Type B pancreatic cell (in vitro differentiated cells): ENCODE data around the gene DDAH1. TPM values are rescaled to one million over a fixed set of nuclear protein-coding genes. Genes with fewer than 3 reads are reported as not detected.
"Not testable (repeated sequence)": the region's sequence is repeated elsewhere in the genome, so short reads cannot be mapped to it uniquely, and the experiment has no call there.

Experiments used
- DNase-seq: peaks from one replicate; pipeline ENCODE4 v3.0.0; 2021; ENCODE audit warnings: mixed read lengths; ENCODE audit not compliant: unreplicated experiment; ENCODE audit errors: extremely low spot score
- H3K27ac Mint-ChIP-seq: 2 replicates; pipeline ENCODE4 v1.8.0; 2021; ENCODE audit warnings: mild to moderate bottlenecking, mixed read lengths
- H3K27me3 Mint-ChIP-seq: 2 replicates; pipeline ENCODE4 v1.8.0; 2021; ENCODE audit warnings: mixed read lengths
- H3K36me3 Mint-ChIP-seq: 2 replicates; pipeline ENCODE4 v1.8.0; 2021; ENCODE audit warnings: mixed read lengths
- H3K4me1 Mint-ChIP-seq: one replicate; pipeline ENCODE4 v1.8.0; 2021; ENCODE audit warnings: mixed read lengths; ENCODE audit not compliant: unreplicated experiment
- H3K4me3 Mint-ChIP-seq: 2 replicates; pipeline ENCODE4 v1.8.0; 2021; ENCODE audit warnings: mild to moderate bottlenecking, mixed read lengths
- H3K9me3 Mint-ChIP-seq: 2 replicates; pipeline ENCODE4 v1.8.0; 2021; ENCODE audit warnings: mixed read lengths
- CTCF ChIP-seq: fragments of 200-600 bp; sonication (generic); conservative IDR thresholded peaks from 2 replicates; pipeline ENCODE4 v1.5.0; 2021; ENCODE audit warnings: antibody characterized with exemption, mild to moderate bottlenecking
- long read RNA-seq: library from polyadenylated mRNA; unstranded; transcript quantifications from one replicate; pipeline ENCODE4 v2.0.0, GENCODE V29; 2020
- total RNA-seq: library from RNA; stranded (reverse); gene quantifications from 2 replicates; pipeline ENCODE4 v1.2.1, GENCODE V29; 2021; ENCODE audit warnings: low replicate concordance

Gene DDAH1
- 27.7 and 28.6 TPM in 2 replicates for total RNA-seq
- long read RNA-seq, partial matches to known transcripts, result 0 of 13 reads
- long read RNA-seq, other reads (novel, unspliced or antisense), result 12 of 13 reads

- Mint-ChIP-seq H3K27me3 (peaks cover 25% of the 10 kb centered on the region), H3K4me1 (peaks cover 15% of the 10 kb centered on the region), H3K9me3 (no peaks in the 10 kb centered on the region), H3K4me3 (peak within 1 kb of the TSS; percentile 81), H3K36me3 (no peaks in the 10 kb centered on the region), H3K27ac (peak within 1 kb of the TSS; percentile 71)
- DNase-seq, result peak; percentile 79
- TF ChIP-seq CTCF, result no peak
Measured at GRCh38 chr1:85465099-85465785, at the start of gene DDAH1. DDAH1 (minus strand) TSS chr1:85465159; CDS start chr1:85465045, 114 bp downstream.

- H3K4me1 Mint-ChIP-seq, H3K27me3 Mint-ChIP-seq, H3K36me3 Mint-ChIP-seq, H3K4me3 Mint-ChIP-seq, H3K27ac Mint-ChIP-seq, H3K9me3 Mint-ChIP-seq, DNase-seq: not testable (repeated sequence)
Measured at GRCh38 chr1:85513998-85514397, 49.0 kb upstream of the DDAH1 start.

GRCh38 chr1:85504417-85504816, 39.5 kb upstream of the DDAH1 start:
- DNase-seq, result no peak
- Mint-ChIP-seq H3K4me3 (no peak overlapping the region), H3K4me1 (peaks cover 9% of the 10 kb centered on the region)

GRCh38 chr1:85502625-85503083, 37.7 kb upstream of the DDAH1 start:
- H3K27me3 Mint-ChIP-seq, result peaks cover 4% of the 10 kb centered on the region
- peak; percentile 76 for TF ChIP-seq CTCF
- no peak for DNase-seq
- H3K36me3 Mint-ChIP-seq, result peaks cover 4% of the 10 kb centered on the region
- no peak overlapping the region for H3K27ac Mint-ChIP-seq
- H3K4me1 Mint-ChIP-seq, result peaks cover 9% of the 10 kb centered on the region
- no peak overlapping the region for H3K4me3 Mint-ChIP-seq
- peaks cover 10% of the 10 kb centered on the region for H3K9me3 Mint-ChIP-seq

More at GRCh38 chr1:85504417-85504816, 39.5 kb upstream of the DDAH1 start:
- TF ChIP-seq CTCF, result no peak
- Mint-ChIP-seq H3K27ac (no peak overlapping the region), H3K36me3 (peaks cover 4% of the 10 kb centered on the region), H3K27me3 (peaks cover 4% of the 10 kb centered on the region), H3K9me3 (peaks cover 10% of the 10 kb centered on the region)

GRCh38 chr1:85502171-85502570, 37.2 kb upstream of the DDAH1 start:
- DNase-seq, result no peak
- H3K27ac Mint-ChIP-seq, result no peak overlapping the region

More at GRCh38 chr1:85502171-85502570, 37.2 kb upstream of the DDAH1 start:
- TF ChIP-seq CTCF, result no peak
- peaks cover 10% of the 10 kb centered on the region for H3K9me3 Mint-ChIP-seq
- H3K36me3 Mint-ChIP-seq, result peaks cover 4% of the 10 kb centered on the region
- no peak overlapping the region for H3K4me3 Mint-ChIP-seq
- H3K27me3 Mint-ChIP-seq, result peaks cover 4% of the 10 kb centered on the region
- H3K4me1 Mint-ChIP-seq, result peaks cover 9% of the 10 kb centered on the region
